Stimulated activated naive B cell treated with anti-CD40 and anti-IgM and Interleukin-4, amounts not matched to agents 10 μg/mL and 1 μg/mL and 100 μg/mL, for 72 hours (primary cell): ENCODE data around the gene BIRC7.

Source experiments
- ATAC-seq, 2 donors: fragments of 150-1000 bp; cut with Tn5 transposase; replicated peaks; 2 replicates each; pipeline ENCODE4 v1.10.0; 2021; ENCODE audit warnings: moderate library complexity in 1 of 2
- DNase-seq: peaks from one replicate; pipeline ENCODE4 v3.0.0; 2021
- H3K27ac Mint-ChIP-seq: one replicate; pipeline ENCODE4 v1.8.0; 2022; ENCODE audit warnings: mild to moderate bottlenecking, mixed read lengths
- H3K27me3 Mint-ChIP-seq, 2 donors: one replicate each; pipeline ENCODE4 v1.8.0; 2022; ENCODE audit warnings: mixed read lengths in 2 of 2
- H3K36me3 Mint-ChIP-seq, 2 donors: one replicate each; pipeline ENCODE4 v1.8.0; 2022; ENCODE audit warnings: mixed read lengths in 2 of 2, mild to moderate bottlenecking in 1 of 2
- H3K4me1 Mint-ChIP-seq, 2 donors: one replicate each; pipeline ENCODE4 v1.8.0; 2022; ENCODE audit warnings: mixed read lengths in 2 of 2, mild to moderate bottlenecking in 1 of 2
- H3K4me3 Mint-ChIP-seq, 2 donors: one replicate each; pipeline ENCODE4 v1.8.0; 2022; ENCODE audit warnings: mild to moderate bottlenecking in 2 of 2, mixed read lengths in 2 of 2, moderate library complexity in 1 of 2
- H3K9me3 Mint-ChIP-seq, 2 donors: one replicate each; pipeline ENCODE4 v1.8.0; 2022; ENCODE audit warnings: mixed read lengths in 2 of 2, mild to moderate bottlenecking in 1 of 2

Gene BIRC7

DNA sequence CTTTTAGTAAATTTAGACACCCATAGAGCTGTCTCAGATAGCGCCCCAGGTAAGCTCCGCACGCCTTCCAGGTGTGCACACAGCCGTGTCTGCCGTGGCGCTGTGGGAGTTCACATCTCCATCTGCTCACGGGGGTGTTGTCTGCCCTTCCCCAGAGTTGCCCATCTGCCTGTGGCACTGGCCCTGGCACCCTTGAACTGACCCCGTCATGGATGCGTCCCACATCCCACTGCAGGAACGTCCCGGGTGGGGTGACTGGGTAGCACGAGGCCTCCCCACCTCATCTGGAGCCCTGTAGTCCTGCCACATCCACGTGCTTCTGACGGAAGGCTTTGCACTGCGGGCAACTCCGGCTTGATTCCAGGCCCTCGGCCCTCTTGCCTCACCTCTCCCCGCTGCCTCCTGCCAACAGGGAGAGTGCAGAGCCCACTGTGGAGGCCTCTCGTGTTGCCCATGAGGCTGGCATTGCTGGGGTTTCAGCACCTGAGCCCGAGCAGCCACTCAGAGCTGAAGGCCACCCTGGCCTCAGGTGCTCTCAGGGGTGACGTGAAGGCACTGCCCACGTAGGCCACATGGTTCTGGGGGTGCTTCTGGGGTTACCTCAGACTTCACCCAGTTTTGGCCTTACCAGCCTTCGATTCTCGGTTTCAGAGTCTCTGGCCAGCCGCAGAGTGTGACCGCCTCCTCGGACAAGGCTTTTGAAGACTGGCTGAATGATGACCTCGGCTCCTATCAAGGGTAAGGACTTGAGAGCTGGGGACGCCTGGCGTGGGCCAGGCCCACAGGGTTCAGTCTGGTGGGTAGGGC, 42.0 kb downstream of the BIRC7 start:
- Mint-ChIP-seq H3K27ac (no peak overlapping the region), H3K36me3 (peaks cover 33 to 38% of the 10 kb centered on the region in 2 donors), H3K27me3 (no peaks in the 10 kb centered on the region), H3K4me3 (no peak overlapping the region), H3K4me1 (peaks cover 14 to 29% of the 10 kb centered on the region in 2 donors), H3K9me3 (no peaks in the 10 kb centered on the region)
- DNase-seq (no peak), ATAC-seq (no peak)

DNA sequence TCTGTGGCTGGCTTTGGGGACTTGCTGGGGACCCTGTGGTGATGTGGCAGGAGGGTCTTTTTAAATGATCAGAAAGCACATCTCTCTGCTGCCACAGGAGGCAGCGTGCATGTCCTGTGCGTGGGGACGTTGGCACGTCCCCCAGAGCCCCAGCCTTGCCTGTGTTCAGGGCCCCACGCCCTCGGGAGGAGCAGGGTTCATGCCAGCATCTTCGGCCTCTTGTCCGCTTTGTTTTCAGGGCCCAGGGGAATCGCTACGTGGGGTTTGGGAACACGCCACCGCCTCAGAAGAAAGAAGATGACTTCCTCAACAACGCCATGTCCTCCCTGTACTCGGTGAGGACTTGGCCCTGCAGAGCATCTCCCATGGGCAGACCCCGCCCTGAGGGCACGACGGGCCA, 43.0 kb downstream of the BIRC7 start:
- peaks cover 12 to 24% of the 10 kb centered on the region in 2 donors for H3K4me1 Mint-ChIP-seq
- no peaks in the 10 kb centered on the region for H3K27me3 Mint-ChIP-seq
- DNase-seq = no peak
- no peaks in the 10 kb centered on the region for H3K9me3 Mint-ChIP-seq
- no peak overlapping the region for H3K27ac Mint-ChIP-seq
- no peak for ATAC-seq
- no peak overlapping the region for H3K4me3 Mint-ChIP-seq
- H3K36me3 Mint-ChIP-seq = peaks cover 37 to 40% of the 10 kb centered on the region in 2 donors

DNA sequence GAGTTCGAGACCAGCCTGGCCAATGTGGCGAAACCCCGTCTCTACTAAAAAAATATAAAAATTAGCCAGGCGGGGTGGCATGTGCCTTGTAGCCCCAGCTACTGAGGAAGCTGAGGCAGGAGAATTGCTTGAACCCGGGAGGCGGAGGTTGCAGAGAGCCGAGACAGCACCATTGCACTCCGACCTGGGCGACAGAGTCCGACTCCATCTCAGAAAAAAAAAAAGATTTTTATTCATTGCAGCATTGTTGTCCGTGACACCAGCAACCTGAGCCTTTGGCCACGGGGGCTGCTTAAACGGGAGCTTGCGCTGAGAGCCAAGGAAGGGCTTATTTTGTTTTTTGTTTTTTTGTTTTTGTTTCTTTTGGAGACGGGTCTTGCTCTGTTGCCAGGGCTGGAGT, 44.2 kb downstream of the BIRC7 start:
- no peaks in the 10 kb centered on the region for H3K9me3 Mint-ChIP-seq
- no peak overlapping the region for H3K4me3 Mint-ChIP-seq
- ATAC-seq (no peak), DNase-seq (no peak)
- H3K36me3 Mint-ChIP-seq = peaks cover 37 to 46% of the 10 kb centered on the region in 2 donors
- peaks cover 5 to 11% of the 10 kb centered on the region in 2 donors for H3K4me1 Mint-ChIP-seq
- no peaks in the 10 kb centered on the region for H3K27me3 Mint-ChIP-seq
- H3K27ac Mint-ChIP-seq = no peak overlapping the region

DNA sequence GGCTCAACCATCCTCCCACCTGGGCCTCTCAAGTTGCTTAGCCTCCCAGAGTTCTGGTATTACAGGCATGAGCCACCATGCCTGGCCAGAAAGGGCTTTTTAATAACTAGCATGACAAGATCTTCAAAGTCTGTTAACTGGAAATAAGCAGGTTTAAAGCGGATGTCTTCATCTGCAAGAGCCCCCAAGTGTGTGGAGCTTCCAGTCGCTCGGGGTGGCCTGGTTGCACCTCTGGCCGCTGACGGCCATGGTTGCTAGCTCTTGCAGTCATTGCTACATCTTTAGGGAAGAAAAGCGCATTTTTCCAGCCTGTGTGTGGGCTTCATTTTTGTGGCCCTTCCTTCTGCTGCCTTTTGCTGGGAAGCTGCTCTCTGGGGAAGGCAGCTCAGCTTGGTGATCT, 44.7 kb downstream of the BIRC7 start:
- Mint-ChIP-seq H3K4me1 (peaks cover 3 to 7% of the 10 kb centered on the region in 2 donors), H3K9me3 (no peaks in the 10 kb centered on the region), H3K27ac (peak overlapping the region; percentile 62), H3K4me3 (no peak overlapping the region), H3K27me3 (no peaks in the 10 kb centered on the region), H3K36me3 (peaks cover 38 to 46% of the 10 kb centered on the region in 2 donors)
- DNase-seq = no peak
- ATAC-seq = no peak

DNA sequence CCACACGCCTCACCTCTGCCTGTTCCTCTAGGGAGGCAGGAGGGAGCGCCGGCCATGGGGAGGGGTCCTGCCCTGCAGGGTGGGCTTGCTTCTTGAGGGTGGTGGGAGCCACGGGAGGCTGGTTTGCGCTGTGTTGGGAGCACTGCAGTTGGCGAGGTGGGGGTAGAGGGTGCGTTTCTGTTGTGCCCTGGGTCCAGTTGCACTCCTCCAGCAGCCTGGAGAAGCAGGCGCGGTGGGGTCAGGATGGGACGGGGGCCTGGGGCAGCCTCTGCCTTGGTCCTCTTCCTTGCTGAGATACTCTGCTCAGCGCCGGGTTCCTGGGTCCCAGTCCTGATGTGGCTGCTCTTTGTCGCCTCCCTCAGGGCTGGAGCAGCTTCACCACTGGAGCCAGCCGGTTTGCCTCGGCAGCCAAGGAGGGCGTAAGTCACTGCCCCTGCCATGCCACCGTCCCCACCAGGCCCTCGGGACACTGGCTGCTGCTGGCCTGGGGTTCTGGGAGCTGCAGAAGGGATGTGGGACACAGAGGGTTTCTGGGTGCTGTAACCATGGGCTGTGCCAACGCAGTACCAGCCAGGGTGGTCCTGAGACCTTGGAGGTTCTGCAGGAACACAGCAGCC, 45.3 kb downstream of the BIRC7 start:
- peaks cover 40 to 50% of the 10 kb centered on the region in 2 donors for H3K36me3 Mint-ChIP-seq

GRCh38 chr20:63281742-63282665, 46.3 kb downstream of the BIRC7 start:
- DNase-seq (no peak), ATAC-seq (no peak)
- Mint-ChIP-seq H3K27ac (no peak overlapping the region), H3K27me3 (no peaks in the 10 kb centered on the region), H3K36me3 (peaks cover 37 to 45% of the 10 kb centered on the region in 2 donors), H3K9me3 (no peaks in the 10 kb centered on the region), H3K4me3 (peak overlapping the region in 1 of 2 donors; percentile 46), H3K4me1 (peaks cover 0 to 3% of the 10 kb centered on the region in 2 donors)

More for the DNA sequence above, 45.3 kb downstream of the BIRC7 start:
- H3K4me1 Mint-ChIP-seq = peaks cover under 1 to 3% of the 10 kb centered on the region in 2 donors
- H3K27me3 Mint-ChIP-seq = no peaks in the 10 kb centered on the region
- ATAC-seq = no peak
- H3K9me3 Mint-ChIP-seq = no peaks in the 10 kb centered on the region
- no peak overlapping the region for H3K4me3 Mint-ChIP-seq
- no peak for DNase-seq
- no peak overlapping the region for H3K27ac Mint-ChIP-seq

- DNase-seq (no peak), ATAC-seq (no peak)
- Mint-ChIP-seq H3K4me3 (no peak overlapping the region), H3K4me1 (peaks cover 0 to 3% of the 10 kb centered on the region in 2 donors), H3K27me3 (no peaks in the 10 kb centered on the region), H3K9me3 (no peaks in the 10 kb centered on the region), H3K27ac (no peak overlapping the region), H3K36me3 (peaks cover 34 to 40% of the 10 kb centered on the region in 2 donors)
Observed at GRCh38 chr20:63282946-63283345, 47.2 kb downstream of the BIRC7 start.

- H3K4me1 Mint-ChIP-seq = peaks cover 0 to 3% of the 10 kb centered on the region in 2 donors
- peak overlapping the region in 1 of 2 donors; percentile 19 for H3K4me3 Mint-ChIP-seq
- DNase-seq (no peak), ATAC-seq (no peak)
- peak overlapping the region; percentile 60 for H3K27ac Mint-ChIP-seq
- H3K36me3 Mint-ChIP-seq = peaks cover 31 to 42% of the 10 kb centered on the region in 2 donors
- no peaks in the 10 kb centered on the region for H3K27me3 Mint-ChIP-seq
- H3K9me3 Mint-ChIP-seq = no peaks in the 10 kb centered on the region
Observed at GRCh38 chr20:63283397-63284082, 47.8 kb downstream of the BIRC7 start.

DNA sequence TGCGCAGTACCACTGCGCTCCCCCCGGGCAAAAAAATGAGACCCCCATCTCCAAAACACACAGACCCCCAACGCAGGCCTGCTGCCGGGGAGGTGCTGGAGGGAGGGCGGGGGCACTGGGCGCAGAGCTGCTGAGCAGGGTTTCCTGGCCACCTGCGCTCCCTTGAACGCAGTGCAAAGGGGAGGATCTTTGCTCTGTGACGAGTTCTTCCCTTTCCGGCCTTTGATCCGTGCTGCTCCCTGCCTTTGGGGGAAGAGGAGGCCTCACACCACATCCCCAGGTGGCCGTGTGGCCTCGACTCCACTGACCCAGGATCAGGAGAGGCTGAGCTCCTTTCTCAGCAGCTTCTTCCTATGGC, 48.4 kb downstream of the BIRC7 start:
- no peak for DNase-seq
- Mint-ChIP-seq H3K27me3 (no peaks in the 10 kb centered on the region), H3K4me3 (peak overlapping the region in 1 of 2 donors; percentile 56), H3K27ac (peak overlapping the region; percentile 60), H3K9me3 (no peaks in the 10 kb centered on the region), H3K36me3 (peaks cover 31 to 42% of the 10 kb centered on the region in 2 donors), H3K4me1 (peaks cover 0 to 7% of the 10 kb centered on the region in 2 donors)
- ATAC-seq = peak in 1 of 2 donors; percentile 35

DNA sequence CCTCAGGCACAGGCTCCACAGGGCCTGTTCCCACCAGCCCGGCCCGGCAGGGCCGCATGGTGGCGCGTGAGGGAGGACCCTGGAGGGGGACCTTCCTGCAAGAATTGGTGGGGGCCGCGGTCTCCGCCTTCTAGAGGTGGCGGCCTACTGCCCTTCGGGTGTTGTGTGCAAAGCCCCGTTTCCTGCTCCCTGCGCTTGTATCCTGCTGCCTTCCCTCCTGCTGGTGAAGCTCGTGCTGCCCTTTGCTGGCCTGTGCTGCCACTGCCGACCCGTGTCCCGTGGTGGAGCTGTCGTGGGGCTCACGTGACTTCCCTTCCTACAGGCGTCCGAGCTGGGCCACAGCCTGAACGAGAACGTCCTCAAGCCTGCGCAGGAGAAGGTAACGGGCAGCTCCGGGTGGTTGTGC, 48.8 kb downstream of the BIRC7 start:
- no peak overlapping the region for H3K27ac Mint-ChIP-seq
- no peaks in the 10 kb centered on the region for H3K9me3 Mint-ChIP-seq
- DNase-seq (no peak), ATAC-seq (peak; percentile 33 to 42)
- peaks cover 0 to 7% of the 10 kb centered on the region in 2 donors for H3K4me1 Mint-ChIP-seq
- no peaks in the 10 kb centered on the region for H3K27me3 Mint-ChIP-seq
- peak overlapping the region; percentile 39 to 74 for H3K4me3 Mint-ChIP-seq
- peaks cover 26 to 39% of the 10 kb centered on the region in 2 donors for H3K36me3 Mint-ChIP-seq

DNA sequence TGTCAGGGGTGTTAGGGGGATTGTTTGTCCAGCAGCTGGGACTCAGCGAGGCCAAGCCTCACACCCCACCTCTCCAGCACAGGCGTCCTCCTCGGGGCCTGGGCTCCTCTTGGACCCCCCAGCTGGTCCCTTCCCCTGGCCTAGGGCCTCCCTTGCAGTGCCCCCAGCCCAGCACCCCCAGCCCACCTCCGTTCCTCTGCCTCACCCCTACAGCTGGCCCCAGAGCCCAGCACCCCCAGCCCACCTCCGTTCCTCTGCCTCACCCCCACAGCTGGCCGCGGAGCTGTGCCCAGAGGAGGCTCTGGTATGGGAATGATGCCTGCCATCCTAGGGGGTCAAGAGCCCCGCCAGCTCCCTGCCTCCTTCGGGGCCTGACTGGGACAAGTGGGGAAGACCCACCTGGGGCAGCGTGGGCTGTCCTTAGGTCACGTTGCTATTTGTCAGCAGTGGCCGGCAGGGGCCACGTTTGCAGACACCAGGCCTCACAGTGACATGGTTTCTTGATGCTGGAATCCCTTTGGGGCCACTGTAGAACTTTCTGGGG, 49.3 kb downstream of the BIRC7 start:
- Mint-ChIP-seq H3K27ac (peak overlapping the region; percentile 75), H3K27me3 (no peaks in the 10 kb centered on the region), H3K4me1 (peaks cover 0 to 7% of the 10 kb centered on the region in 2 donors), H3K9me3 (no peaks in the 10 kb centered on the region), H3K4me3 (peak overlapping the region in 1 of 2 donors; percentile 74), H3K36me3 (peaks cover 26 to 42% of the 10 kb centered on the region in 2 donors)
- DNase-seq (no peak), ATAC-seq (no peak)

- no peak overlapping the region for H3K27ac Mint-ChIP-seq
- ATAC-seq = no peak
- H3K27me3 Mint-ChIP-seq = no peaks in the 10 kb centered on the region
- no peaks in the 10 kb centered on the region for H3K9me3 Mint-ChIP-seq
- peaks cover 20 to 36% of the 10 kb centered on the region in 2 donors for H3K36me3 Mint-ChIP-seq
- DNase-seq = no peak
- H3K4me3 Mint-ChIP-seq = no peak overlapping the region
- peaks cover 6 to 7% of the 10 kb centered on the region in 2 donors for H3K4me1 Mint-ChIP-seq
Observed at GRCh38 chr20:63285636-63286615, 50.2 kb downstream of the BIRC7 start.
